Pulmonary artery endothelial cell (primary cell): ENCODE results near the gene VSX2. TPM values are rescaled to one million over a fixed set of nuclear protein-coding genes. Genes with fewer than 3 reads are reported as not detected.
"Not testable (repeated sequence)": the region's sequence is repeated elsewhere in the genome, so short reads cannot be mapped to it uniquely, and the experiment has no call there.

ENCODE experiments used
- DNase-seq: peaks from one replicate; pipeline ENCODE4 v3.0.0-alpha.2; 2011; ENCODE audit warnings: low read depth, low spot score
- total RNA-seq: library from RNA; depleted of rRNA; stranded (reverse); fragments of >200 nt; gene quantifications from 2 replicates; pipeline ENCODE4 v1.2.3, GENCODE V29; 2014

The VSX2 gene
- total RNA-seq, 1 donor from 2014 or later, result not detected

DNA sequence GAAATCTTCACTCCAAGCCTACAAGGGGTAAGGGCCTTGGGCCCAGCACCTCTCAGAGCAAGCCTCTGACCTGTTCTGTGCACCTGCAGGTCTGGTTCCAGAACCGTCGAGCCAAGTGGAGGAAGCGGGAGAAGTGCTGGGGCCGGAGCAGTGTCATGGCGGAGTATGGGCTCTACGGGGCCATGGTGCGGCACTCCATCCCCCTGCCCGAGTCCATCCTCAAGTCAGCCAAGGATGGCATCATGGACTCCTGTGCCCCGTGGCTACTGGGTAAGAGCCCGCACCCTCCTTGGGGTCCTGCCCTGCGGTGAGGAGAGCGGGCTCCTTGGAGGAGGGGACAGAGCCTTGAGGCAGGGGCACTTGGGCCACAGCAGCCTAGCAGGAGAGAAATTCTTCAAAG lies 20.3 kb downstream of the VSX2 start:
- no peak for DNase-seq

DNA sequence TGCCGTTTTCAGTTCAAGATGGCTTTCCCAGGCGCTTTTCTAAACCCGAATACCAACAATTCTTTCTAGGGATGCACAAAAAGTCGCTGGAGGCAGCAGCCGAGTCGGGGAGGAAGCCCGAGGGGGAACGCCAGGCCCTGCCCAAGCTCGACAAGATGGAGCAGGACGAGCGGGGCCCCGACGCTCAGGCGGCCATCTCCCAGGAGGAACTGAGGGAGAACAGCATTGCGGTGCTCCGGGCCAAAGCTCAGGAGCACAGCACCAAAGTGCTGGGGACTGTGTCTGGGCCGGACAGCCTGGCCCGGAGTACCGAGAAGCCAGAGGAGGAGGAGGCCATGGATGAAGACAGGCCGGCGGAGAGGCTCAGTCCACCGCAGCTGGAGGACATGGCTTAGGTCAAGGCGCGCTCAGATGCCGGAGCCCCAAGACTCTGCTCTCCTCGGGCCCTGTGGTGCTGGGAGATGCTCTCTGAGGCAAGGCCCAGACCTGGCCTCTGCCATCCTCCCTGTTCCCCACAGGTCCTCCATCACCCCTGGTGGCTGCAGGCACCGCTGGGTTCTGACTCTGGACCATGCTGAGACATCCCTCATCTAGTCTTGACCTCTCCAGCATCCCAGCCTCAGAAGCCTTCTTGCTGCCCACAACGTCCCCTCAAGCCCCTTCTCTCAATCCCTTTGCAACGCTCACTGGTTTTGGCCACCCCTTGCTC lies 21.4 kb downstream of the VSX2 start:
- DNase-seq, result no peak

DNA sequence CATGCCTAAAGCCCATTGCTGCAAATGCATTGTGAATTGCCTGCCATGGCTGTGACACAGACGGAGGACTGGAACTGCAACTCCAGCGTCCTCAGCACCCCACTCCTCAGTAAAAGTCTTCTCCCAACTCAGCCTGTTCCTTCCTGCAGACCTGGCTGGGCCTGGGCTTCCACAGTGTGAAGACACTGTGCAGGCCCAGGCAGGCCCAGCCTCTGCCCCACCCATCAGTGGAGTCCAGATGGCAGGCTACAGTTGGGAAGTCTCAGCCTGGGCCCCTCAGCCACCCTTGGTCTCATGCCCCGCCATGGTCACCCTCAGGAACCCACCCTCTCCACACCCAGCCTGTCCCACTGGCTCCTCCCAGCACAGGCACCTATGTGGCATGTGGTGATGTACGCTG lies 22.0 kb downstream of the VSX2 start:
- DNase-seq, result no peak

DNA sequence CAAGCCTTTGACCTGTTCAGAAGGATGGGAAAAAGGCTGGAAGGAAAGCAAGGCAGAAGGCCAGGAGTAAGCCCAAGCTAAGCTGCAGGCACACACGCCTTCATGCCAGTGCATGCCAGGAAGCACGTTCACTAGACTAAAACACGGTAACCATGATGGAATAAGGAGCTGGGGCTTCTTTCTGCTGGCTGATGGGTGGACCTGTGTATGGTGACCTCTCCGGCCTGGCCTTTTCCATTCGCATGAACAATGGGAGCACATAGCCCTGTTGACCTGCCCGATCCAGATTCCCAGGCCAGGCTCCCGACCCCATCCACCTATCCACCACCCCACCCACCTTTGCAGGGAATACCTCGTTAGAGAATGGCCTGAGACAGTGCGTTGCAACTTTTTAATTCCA lies 22.8 kb downstream of the VSX2 start:
- DNase-seq, result no peak

DNA sequence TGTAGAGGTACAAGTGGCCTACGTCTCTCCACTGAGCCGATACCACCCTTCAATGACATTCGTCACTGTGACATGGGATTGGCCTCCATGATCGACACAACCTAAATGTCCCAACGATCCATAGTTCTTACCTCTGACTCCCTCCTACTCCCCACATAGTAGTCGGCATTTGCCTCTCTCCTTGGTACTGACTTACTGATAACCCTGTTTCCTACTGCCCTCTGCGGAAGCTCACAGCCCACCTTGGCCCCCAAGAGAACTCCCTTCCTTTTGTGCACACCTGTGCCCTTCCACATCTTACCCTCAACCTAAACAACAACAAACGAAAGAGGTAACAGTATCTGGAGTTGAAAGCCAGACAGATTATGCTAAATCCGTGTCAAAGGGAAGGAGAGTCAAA lies 23.9 kb downstream of the VSX2 start:
- DNase-seq, result no peak

DNA sequence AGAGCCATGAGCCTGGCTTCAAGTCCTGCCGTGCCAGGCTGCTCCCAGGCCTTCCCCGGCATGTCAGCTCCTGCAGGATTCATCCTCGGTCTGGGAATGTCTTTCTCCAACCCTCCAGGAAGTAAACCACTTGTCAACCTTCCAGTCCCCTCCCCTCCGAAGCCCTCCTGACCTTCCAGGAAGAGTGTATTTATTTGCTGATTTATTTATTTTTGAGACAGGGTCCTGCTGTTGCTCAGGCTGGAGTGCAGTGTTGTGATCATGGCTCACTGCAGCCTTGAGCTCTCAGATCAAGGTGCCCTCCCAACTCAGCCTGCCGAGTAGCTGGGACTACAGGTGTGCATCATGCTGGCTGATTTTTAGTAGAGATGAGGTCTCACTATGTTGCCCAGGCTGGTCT lies 24.7 kb downstream of the VSX2 start:
- DNase-seq, result no peak

DNA sequence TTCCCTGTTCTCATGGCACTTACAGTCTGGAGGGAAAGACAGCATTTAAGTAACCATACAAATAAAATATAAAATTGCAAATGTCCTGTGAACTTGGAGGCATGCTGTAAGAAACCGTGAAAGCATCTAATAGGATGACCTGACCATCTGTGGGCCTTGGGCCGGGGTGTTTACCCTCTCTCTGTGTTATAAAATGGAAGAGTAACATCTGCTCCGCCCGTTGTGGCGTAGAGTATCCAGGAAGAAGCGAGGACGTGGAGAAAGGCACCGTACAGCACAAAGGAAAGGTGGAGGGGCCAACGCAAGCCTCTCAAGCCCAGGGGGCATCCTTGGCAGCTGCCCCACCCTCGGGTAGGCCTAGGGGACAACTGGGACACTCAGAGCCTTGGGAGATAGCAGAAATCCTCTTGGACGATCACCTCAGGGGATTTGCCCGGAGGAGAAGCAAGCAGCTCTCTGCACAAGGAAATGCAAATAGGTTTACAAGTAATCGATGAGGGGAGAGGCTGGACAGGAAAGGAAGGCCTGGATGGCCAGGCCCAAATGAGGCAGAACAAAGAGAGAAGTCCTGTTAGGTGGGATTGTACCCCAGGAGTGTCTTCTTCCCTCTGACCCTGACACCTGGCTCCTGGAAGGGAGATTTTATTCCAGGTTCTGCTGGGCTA lies 26.2 kb downstream of the VSX2 start:
- DNase-seq, result no peak

DNA sequence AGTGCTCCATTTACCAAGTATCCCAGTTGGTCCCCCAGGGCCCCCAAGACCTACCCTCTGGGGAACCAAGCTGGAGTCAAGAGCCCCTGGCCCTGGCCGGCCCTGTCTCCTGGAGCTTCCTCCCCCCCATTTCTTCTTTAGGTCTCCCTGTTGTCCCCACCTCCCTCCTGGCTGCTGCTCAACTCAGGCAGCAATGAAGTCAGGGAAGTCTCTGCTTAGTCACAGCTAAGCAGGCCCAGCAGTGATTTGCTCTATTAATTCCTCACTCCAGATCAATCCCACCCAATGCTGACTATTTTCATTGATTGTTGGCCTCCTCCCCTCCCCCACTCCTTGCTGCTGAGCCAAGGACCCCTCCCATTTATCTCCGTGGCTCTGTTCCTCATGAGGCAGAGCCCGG lies 28.3 kb downstream of the VSX2 start:
- DNase-seq, result no peak

DNA sequence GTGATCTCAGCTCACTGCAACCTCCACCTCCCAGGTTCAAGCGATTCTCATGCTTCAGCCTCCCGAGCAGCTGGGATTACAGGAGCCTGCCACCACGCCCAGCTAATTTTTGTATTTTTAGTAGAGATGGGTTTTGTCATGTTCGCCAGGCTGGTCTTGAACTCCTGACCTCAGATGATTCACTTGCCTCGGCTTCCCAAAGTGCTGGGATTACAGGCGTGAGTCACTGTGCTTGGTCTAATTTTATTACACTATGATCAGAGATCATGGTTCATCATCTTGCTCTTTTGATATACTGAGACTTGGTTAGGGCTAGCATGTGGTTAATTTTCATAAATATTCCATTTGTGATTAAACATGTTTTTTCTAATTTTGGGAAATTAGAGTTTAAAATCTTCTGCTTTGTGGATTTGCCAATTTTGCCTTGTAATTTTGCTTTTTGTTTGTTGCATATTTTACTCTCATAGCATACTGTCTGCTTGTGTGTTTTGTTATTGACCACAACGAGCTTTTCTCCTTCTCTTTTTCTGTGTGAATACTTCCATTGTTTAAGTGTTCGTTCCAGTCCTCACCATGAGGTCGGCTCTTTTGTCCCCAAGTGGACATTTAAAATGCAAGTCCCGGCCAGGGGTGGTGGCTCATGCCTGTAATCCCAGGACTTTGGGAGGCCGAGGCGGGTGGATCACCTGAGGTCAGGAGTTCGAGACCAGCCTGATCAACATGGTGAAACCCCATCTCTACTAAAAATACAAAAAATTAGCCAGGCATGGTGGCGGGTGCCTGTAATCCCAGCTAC lies 31.3 kb downstream of the VSX2 start:
- DNase-seq, result not testable (repeated sequence)

DNA sequence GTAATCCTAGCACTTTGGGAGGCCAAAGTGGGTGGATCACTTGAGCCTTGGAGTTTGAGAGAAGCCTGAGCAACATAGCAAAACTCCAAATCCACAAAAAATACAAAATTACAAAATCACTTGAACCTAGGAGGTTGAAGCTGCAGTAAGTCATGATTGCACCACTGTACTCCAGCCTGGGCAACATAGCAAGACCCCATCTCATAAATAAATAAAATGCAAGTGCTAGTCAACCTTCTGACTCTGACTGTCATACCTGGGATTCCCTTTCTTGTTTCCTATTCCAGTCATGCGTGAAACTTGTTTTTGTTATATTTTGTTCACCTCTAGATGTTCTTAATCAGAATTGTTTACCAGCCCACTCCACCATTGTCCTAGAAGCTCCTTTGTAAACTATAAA lies 32.1 kb downstream of the VSX2 start:
- no peak for DNase-seq

DNA sequence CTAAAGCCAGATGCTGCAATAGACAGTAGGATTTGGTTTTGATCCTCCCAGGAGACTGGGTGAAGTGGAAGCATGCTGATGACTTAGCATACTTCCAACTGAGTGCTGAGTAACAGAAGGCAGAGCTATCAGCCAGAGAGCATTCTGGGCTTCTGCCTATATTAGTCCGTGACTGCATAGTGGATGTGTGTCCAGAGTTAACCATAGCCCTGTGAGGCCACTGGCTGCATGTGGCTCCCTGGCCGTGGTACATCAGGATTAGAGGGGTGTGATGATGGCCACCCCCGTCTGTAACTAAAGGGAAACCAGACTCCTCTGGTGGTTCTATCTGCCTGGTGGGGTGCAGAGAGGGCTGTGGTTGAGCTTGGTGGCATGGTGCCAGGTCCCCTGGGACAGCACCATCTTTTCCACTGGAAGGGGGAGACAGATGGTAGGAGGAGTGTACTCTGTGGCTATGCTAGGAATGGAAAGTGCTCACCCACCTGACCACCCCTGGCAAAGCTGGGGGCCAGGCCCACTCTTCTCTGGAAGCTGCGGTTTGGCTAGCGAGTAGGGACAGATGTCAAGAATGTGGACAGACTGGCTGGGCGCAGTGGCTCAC lies 36.1 kb downstream of the VSX2 start:
- no peak for DNase-seq

DNA sequence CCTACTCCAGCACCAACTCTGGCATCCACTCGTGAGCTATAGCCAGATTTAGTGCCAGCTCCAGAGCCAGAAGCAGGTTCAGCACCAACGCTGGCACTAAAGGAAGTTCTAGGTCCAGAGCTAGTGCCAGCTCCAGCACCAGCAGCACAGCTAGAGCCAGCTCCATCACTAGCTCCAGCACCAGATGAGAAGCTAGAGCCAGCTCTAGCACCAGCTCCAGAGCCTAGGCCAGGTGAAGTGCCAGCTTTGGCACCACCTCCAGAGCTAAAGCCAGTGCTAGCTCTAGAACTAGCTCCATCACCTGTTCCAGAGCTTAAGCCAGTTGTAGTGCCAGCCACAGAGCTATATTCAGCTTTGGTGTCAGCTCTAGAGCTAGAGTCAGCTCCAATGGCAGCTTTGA lies 38.8 kb downstream of the VSX2 start:
- no peak for DNase-seq

DNA sequence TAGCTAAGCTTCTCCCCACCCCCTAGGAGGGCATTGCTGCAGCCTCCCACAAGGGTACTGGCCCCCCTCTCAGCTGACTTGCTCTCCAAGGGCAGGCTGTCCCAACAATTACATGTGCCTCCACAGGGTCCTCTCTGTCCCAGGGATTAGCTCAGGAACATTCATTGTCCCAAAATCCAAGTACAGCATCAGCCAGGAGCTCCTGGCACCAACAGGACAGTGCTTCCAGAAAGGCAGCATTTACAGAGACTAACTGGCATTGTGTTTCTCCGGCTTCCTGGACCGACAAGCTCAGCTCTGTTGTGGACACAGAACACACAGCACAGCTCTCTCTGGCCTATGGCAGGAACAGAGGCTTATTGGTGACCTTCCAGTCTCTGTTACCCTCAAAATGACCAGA lies 41.8 kb downstream of the VSX2 start:
- DNase-seq, result no peak

DNA sequence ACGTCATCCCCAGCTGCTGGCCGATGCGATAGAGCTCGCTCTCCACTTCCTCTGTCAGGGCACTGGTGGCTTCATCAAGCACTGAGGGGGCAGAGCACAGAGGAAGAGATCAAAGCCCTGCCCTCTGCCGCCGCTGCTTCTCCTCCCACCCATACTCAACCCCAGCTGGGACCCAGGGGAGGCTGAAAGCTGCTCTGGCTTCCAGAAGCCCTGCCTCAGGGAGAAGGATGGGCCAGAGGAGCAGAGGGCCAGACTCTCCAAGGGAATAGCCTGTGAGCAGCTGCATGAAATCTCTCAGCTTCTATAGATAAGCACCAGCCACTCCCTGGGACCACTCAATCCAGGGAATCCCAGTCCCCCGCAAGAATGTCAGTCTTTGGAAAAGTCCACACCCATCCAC lies 47.5 kb downstream of the VSX2 start:
- no peak for DNase-seq

DNA sequence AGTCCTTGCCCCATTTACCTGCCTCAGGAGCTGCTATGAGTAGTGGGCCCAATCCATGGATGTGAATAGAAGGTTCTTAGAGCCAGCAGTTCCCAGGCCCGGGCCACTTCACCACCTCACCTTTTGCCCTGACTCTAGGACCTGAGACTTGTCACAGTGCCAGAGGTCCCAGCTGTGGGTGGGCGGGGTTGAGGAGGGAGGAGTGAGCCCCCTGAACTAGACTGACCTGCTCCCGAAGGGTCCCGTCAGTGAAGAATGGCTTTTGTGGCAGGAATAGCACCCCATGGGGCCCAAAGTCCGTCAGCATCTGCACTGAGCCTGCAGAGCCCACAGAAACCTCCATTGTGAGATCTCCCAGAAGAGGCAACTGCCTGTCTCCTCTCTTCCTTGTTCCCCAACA lies 50.6 kb downstream of the VSX2 start:
- DNase-seq, result no peak

DNA sequence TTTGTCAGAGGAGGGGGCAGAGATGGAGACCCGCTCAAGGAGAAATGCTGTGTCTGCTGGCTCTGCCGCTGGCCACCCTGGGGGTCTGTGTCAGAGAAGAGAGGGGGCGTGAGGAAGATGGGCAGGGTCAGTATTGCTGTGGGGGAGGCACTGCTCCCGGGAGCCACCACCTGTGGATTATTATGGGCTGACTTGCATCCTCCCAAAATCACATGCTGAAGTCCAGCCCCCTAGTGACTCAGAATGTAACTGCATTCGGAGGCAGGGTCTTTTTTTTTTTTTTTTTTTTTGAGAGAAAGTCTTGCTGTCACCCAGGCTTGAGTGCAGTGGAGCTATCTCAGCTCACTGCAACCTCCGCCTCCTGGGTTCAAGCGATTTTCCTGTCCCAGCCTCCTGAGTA lies 51.2 kb downstream of the VSX2 start:
- no peak for DNase-seq

DNA sequence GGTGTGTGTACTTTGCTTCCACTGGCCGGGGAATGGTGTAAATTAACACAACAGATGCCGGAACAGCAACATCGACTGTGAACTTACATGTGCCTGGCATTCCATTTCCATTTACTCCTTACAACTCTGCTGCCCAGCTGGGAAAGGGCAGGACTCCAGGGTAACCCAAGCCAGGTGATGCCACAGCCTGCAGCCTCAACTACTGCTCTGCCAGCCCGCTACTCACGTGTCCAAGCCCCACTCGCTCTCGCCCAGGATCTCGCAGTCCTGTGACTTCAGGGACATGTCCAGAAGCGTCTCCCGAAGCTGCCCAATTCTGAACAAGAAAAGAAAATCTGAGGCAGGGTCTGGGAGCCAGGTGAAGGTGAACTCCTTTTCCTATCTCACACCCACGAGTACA lies 52.8 kb downstream of the VSX2 start:
- no peak for DNase-seq

DNA sequence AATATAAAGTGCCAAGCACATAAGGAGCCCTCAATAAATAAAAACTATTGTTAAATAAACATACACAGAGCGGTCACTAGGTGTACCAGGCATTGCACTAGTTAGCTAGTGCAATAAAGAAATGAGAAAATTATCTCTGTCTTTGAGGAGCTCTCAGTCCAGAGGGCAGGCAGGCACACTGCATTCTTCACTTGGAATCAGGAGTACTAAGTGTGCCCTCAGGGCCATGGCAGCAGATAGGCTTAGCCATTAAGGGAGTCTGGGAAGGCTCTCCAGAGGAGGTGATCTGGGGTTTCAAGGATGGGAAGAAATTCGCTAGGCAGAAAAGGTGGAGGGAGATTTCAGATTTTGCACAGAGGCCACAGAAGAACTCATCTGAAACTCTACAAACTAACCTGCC lies 54.4 kb downstream of the VSX2 start:
- no peak for DNase-seq

DNA sequence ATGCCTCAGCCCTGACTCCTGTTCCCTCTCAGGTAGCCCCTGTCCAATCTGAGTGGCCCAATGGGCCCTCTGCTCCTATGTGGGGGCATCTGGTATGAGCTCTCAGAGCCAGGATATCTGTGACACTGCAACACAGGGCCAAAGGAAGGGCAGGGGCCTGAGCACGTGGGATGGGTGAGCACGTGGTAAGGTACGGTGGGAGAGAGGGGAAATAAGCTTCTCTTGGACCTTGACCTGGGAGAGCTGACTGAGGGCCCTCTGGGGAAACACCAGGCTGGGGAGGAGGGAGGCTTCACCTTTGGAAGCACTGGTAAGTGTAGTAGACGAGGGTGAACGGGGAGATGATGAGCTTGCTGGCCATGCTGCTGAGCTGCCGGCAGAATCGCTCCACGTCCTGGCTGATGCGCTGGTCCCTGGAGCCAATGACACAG lies 56.8 kb downstream of the VSX2 start:
- DNase-seq, result no peak

DNA sequence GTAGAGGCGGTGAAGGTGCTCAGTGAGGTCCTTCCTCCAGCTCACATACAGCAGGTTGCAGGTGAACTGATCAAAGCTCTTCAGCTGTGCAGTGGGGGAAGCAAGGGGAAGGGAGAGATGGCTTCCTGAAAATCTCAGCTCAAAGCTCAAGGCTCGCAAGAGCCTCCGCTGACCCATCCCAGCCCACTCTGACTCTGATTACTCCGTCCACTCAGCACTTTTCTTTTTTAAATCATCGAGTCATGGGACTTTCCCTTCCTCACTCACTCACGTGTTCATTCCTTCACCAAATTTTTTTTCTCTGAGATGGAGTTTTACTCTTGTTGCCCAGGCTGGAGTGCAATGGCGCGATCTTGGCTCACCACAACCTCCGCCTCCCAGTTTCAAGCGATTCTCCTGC lies 58.7 kb downstream of the VSX2 start:
- DNase-seq, result no peak

DNA sequence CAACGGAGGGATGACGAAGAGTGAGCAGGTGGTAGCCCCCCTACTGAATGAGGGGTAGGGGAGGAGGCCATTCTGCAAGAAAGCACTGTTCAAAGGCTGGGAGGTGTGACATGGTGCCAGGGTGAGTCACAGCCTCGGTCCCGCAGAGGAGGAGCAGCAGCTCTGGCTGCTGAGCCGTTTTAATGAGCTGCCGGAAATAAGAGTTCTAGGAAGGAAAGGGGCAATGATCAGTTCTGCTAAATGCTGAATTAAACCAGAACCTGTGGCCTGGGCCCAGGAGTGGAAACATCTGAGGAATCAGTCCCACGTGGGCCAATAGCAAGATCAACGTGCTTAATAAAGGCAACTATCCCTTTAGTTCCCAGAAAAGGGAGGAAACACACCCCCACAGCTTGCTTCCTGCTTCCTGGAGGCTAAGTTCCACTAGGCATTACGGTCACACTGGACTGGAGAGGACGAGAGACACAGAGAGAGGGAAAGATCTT lies 59.9 kb downstream of the VSX2 start:
- DNase-seq, result peak; percentile 36

DNA sequence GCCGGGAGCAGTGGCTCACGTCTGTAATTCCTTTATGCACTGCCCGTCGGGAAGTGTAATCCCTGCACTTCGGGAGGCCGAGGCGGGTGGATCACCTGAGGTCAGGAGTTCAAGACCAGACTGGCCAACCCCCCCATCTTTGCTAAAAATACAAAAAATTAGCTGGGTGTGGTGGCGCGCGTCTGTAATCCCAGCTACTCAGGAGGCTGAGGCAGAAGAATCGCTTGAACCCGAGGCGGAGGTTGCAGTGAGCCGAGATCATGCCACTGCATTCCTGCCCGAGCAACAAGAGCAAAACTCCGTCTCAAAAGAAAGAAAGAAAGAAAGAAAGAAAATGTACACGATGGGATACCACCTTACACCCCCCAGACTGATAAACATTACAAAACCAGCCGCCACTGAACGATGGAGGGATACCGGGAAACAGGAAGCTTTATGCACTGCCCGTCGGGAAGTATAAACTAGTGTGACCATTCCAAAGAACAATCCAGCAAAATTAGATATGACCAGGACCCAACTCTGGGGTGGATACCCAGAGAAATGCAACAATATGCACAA lies 62.4 kb downstream of the VSX2 start:
- no peak for DNase-seq
